Measurements from ENCODE around the gene CDC123. TPM values are rescaled to one million over a fixed set of nuclear protein-coding genes. Genes with fewer than 3 reads are reported as not detected.

The CDC123 gene
- total and polyA plus RNA-seq, 7 donors: 29.1 to 103 (median 41.2) TPM

DNA sequence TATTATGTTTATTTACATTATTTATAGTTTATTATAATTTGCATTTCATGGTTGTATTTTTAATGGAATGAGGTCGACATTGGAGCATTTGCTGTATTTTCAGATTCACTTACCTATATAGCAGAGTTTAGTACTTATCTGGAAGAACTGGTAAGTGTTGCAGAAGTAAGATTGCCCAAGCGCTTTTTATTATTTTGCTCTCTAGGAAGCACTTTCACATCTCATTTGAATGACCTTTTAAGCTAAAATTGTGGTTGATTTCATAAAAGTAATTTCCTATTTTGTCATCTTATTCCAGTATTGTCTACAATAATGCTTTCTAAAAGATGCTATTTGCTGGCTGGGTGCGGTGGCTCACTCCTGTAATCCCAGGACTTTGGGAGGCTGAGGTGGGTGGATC is 37.9 kb upstream of the CDC123 start:
- Histone ChIP-seq H3K27me3 (ENCODE audit: insufficient read depth in 3 of 3, low read length in 2 of 3) (no peaks in the 10 kb centered on the region), H3K9me3 (no peaks in the 10 kb centered on the region), H3K4me1 (no peaks in the 10 kb centered on the region), H3K36me3 (ENCODE audit: insufficient read depth in 1 of 2, low read depth in 1 of 2) (peaks cover 6 to 78% of the 10 kb centered on the region in 2 donors), H3K27ac (no peak overlapping the region), H3K4me3 (no peak overlapping the region)
- ATAC-seq (no peak), DNase-seq (no peak)
- intact Hi-C loops (cut with DNase I): no loop called here
- 90 to 94% (median 94%) methylated on average over 3 of the region's 3 CpGs for WGBS, 3 donors
- TF ChIP-seq, protein P1, sequence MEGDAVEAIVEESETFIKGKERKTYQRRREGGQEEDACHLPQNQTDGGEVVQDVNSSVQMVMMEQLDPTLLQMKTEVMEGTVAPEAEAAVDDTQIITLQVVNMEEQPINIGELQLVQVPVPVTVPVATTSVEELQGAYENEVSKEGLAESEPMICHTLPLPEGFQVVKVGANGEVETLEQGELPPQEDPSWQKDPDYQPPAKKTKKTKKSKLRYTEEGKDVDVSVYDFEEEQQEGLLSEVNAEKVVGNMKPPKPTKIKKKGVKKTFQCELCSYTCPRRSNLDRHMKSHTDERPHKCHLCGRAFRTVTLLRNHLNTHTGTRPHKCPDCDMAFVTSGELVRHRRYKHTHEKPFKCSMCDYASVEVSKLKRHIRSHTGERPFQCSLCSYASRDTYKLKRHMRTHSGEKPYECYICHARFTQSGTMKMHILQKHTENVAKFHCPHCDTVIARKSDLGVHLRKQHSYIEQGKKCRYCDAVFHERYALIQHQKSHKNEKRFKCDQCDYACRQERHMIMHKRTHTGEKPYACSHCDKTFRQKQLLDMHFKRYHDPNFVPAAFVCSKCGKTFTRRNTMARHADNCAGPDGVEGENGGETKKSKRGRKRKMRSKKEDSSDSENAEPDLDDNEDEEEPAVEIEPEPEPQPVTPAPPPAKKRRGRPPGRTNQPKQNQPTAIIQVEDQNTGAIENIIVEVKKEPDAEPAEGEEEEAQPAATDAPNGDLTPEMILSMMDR (IDR thresholded peaks at IDR 0.05): no peak

DNA sequence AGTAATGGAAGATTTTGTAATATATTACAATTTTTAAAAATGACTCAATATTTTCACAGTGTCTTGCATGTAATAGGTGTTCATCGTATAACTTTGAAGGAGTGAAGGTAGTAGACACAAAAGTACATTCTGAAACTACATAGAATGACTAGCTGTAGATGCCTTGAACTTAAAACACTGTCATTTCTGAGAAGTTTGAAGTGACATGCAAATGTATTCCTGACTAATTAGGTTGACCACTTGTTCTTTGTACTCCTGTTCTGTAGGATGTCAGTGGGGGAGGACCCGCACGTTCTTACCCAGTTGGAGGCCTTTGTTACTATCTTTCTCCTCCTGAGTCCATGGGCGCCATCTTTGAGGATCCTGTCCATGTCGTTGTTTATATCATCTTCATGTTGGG is 35.3 kb upstream of the CDC123 start:
- DNase-seq (no peak), ATAC-seq (no peak)
- Histone ChIP-seq H3K4me1 (no peaks in the 10 kb centered on the region), H3K27me3 (ENCODE audit: insufficient read depth in 3 of 3, low read length in 2 of 3) (no peaks in the 10 kb centered on the region), H3K9me3 (no peaks in the 10 kb centered on the region), H3K4me3 (no peak overlapping the region), H3K36me3 (ENCODE audit: insufficient read depth in 1 of 2, low read depth in 1 of 2) (peaks cover 6 to 88% of the 10 kb centered on the region in 2 donors), H3K27ac (no peak overlapping the region)
- TF ChIP-seq, protein P1 (IDR thresholded peaks at IDR 0.05): no peak
- intact Hi-C loops (cut with DNase I): no loop called here
- 94 to 98% (median 97%) methylated on average over 5 of the region's 5 CpGs for WGBS, 3 donors

DNA sequence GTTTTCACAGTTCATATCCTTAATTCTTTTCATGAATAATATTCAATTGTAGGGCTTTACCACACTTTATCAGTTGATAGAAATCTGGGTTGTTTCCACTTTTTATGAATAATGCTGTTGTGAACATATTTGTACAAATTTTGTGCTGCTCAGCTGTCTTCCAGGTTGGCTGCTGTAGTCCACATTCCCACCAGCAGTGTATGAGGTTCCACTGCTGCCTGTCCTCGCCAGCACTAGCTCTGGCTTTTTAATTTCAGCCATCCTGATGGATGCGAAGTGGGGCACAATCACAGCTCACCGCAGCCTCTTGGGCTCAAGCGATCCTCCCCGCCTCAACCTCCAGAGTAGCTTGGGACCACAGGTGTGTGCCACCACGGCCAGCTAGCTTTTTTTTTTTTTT is 33.1 kb upstream of the CDC123 start:
- Histone ChIP-seq H3K4me3 (no peak overlapping the region), H3K36me3 (ENCODE audit: insufficient read depth in 1 of 2, low read depth in 1 of 2) (peaks cover 9 to 98% of the 10 kb centered on the region in 2 donors), H3K27ac (no peak overlapping the region), H3K9me3 (no peaks in the 10 kb centered on the region), H3K27me3 (ENCODE audit: insufficient read depth in 3 of 3, low read length in 2 of 3) (no peaks in the 10 kb centered on the region), H3K4me1 (no peaks in the 10 kb centered on the region)
- DNase-seq (no peak), ATAC-seq (no peak)
- TF ChIP-seq, protein P1 (IDR thresholded peaks at IDR 0.05): no peak
- intact Hi-C loops (cut with DNase I): no loop called here
- 90 to 96% (median 93%) methylated on average over 6 of the region's 6 CpGs for WGBS, 3 donors

DNA sequence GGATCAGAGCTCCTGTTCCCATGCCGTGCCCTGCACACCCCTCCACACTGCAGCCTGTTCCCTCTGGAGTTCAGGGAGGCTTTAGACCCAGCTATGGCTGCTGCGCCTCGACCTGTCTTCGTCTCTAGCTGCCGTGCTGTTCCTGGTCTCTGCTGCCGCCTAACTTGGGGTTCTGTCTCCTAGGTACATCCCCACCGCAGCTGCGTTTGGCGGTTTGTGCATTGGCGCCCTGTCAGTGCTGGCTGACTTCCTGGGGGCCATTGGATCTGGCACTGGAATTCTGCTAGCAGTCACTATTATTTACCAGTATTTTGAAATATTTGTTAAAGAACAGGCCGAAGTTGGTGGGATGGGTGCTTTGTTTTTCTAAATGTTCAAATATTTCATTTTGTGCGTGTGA is 31.9 kb upstream of the CDC123 start:
- no peak for DNase-seq

DNA sequence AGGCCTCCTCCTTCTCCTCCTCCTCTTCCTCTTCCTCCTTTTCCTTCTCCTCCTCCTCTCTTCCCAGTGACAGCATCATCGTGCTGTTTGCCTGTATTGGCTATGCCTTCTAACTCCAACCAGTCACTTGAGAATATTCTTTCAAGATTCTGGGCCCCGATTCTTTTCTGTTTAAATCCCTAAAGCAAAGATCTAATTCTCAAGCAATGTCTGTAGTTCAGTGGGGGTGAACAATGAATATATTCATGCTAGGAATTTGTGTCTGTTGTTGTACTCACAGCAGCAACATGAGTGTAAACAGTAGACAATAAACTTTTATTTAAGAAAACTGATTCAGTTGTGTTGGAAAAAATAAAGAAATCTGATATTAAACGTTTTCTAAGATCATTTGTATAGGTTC is 31.0 kb upstream of the CDC123 start:
- no peak for ATAC-seq
- no peaks in the 10 kb centered on the region for H3K27me3 ChIP-seq (ENCODE audit: insufficient read depth in 3 of 3, low read length in 2 of 3)
- no peaks in the 10 kb centered on the region for H3K9me3 ChIP-seq
- no peak overlapping the region for H3K27ac ChIP-seq
- DNase-seq: no peak
- 76 to 79% (median 77%) methylated on average over 3 of the region's 3 CpGs for WGBS, 3 donors
- H3K4me3 ChIP-seq: no peak overlapping the region
- intact Hi-C loops (cut with DNase I): no loop called here
- TF ChIP-seq, protein P1 (IDR thresholded peaks at IDR 0.05): no peak
- H3K36me3 ChIP-seq (ENCODE audit: insufficient read depth in 1 of 2, low read depth in 1 of 2): peaks cover 9 to 99% of the 10 kb centered on the region in 2 donors
- no peaks in the 10 kb centered on the region for H3K4me1 ChIP-seq

More for the DNA sequence above, 31.9 kb upstream of the CDC123 start:
- ATAC-seq: no peak
- no peaks in the 10 kb centered on the region for H3K27me3 ChIP-seq (ENCODE audit: insufficient read depth in 3 of 3, low read length in 2 of 3)
- H3K9me3 ChIP-seq: no peaks in the 10 kb centered on the region
- H3K4me3 ChIP-seq: no peak overlapping the region
- TF ChIP-seq, protein P1 (IDR thresholded peaks at IDR 0.05): no peak
- intact Hi-C loops (cut with DNase I): no loop called here
- H3K27ac ChIP-seq: no peak overlapping the region
- H3K4me1 ChIP-seq: no peaks in the 10 kb centered on the region
- WGBS, 3 donors: 87 to 92% (median 90%) methylated on average over 12 of the region's 12 CpGs
- peaks cover 9 to 99% of the 10 kb centered on the region in 2 donors for H3K36me3 ChIP-seq (ENCODE audit: insufficient read depth in 1 of 2, low read depth in 1 of 2)
